Stimulated activated CD4-positive, alpha-beta T cell treated with anti-CD3 and anti-CD28 coated beads, Interleukin-12 subunit alpha, Interleukin-12 subunit beta, amount 100 ng/mL, for 4 hours (primary cell): ENCODE results near the gene CLEC4D.
A peak's percentile ranks its signal among the peaks of the same experiment; 100 is the strongest.
"Not testable (repeated sequence)": the region's sequence is repeated elsewhere in the genome, so short reads cannot be mapped to it uniquely, and the experiment has no call there.

Source experiments
- DNase-seq: peaks from one replicate; pipeline ENCODE4 v3.0.0-alpha.2; 2020

The CLEC4D gene

DNA sequence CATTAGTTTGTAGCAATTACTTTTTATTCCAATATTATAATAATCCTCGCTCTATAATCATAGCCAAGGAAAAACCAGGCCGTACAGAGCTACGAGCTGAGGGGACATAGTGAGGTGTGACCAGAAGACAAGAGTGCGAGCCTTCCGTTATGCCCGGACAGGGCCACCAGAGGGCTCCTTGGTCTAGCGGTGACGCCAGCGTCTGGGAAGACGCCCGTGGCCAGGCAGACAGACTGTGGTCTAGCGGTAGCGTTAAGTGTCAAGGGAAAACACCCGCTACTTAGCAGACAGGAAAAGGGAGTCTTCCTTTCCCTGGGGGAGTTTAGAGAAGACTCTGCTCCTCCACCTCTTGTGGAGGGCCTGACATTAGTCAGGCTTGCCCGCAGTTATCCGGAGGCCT lies 24.5 kb downstream of the CLEC4D start:
- not testable (repeated sequence) for DNase-seq

DNA sequence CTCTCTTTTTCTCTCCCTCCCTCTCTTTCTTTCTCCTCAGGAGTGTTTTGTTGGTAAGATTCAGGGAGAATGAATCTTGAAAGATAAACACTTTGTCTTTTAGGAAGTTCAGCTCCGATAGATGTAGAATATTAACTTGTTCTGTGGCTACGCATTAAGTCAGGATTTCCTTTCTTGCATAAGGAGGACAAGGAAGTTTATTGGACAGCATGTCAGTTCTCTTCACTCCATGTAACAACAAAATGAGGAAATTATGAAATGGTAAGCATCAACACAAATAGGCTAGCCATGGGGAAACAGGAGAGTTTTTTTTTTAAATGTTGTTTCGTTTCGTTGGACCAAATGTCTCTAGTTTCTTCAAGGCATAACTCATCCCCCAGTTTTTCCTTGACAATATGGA lies 27.5 kb downstream of the CLEC4D start, which contains the start of gene CLEC4E:
Gene CLEC4E, minus strand, starts transcription at position 75 of the 400 bp plus-strand sequence. CDS start 108 bp downstream, outside the sequence.
- not testable (repeated sequence) for DNase-seq

DNA sequence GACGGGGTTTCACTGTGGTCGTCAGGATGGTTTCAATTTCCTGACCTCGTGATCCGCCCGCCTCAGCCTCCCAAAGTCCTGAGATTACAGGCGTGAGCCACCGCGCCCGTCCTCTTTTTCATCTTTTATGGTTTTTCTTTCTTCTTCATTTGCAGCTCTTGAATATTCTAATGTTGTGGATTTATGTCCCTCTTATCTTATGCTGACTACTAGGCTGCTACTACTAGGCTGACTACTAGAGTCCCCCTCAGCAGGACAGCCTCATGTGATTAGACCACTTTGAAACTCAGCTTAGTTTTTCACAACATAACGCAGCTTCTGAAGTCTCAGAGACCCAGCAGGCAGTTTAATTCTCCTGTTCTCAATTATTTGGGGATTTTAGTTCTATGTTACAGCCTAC lies 28.3 kb downstream of the CLEC4D start:
- no peak for DNase-seq

DNA sequence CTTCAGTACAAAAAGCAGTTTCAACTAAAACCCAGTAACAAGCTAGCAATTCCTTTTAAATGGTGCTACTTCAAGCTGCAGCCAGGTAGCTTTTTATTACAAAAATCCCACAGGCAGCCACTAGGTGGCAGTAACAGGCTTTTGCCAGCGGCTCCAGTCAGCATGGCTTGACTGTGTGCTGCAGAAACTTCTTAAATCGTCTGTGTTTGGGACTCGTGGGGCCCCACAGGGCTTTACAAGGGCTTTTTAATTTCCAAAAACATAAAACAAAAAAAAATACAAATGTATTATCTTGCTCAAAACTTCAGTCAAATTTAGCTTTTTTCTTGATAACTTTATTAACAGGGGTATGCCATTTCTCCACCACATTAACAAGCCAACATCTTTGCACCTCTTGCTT lies 31.0 kb downstream of the CLEC4D start:
- peak; percentile 55 for DNase-seq

DNA sequence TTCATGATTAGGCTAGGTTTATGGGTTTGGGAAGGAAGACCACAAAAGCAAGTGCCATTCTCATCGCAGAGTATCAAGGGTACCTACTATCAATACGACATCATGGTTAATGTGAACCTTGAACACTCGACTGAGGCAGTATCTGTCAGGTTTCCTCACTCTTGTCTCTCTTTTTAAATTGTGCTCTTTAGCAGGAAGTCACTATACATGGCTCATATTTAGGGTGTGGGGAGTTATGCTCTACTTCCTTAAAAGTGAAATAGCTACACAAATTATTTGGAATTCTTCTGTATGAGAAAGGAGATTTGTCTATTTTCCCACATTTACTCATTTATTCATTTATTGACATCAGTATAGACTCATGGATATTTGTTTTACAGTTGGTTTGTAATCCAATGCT lies 33.3 kb downstream of the CLEC4D start:
- DNase-seq: no peak

DNA sequence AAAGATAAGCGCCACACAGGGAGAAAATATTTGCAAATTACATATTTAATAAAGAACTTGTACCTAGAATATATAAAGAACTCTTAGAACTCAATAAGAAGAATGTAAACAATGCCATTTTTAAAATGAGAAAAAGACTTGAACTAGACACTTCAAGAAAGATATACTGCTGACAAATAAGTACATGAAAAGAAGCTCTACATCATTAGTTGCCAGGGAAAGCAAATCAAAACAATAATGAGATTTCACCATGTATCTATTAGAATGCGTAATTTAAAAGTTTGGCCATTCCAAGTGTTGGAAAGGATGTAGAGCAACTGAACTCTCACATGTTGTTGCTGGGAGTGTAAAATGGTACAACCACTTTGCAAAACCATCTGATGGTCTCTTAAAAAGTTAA lies 34.3 kb downstream of the CLEC4D start:
- DNase-seq: no peak

DNA sequence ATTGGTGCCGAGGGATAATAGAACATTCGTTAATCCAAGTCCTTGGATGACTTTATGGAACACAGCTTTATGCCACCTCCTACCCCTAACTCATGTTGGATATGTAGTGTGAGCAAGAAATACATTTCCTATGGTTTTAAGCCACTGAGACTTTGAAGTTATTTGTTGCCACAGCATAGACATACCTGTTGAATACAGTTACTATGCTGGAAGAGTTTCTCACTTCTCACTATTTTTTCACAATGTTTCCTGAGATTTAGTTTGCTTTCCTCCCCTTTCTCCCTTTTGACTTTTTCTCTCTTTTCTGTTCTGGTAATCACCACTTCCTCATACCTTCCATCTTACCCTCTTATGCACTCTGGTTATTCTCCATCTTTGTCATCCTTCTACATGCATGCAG lies 34.9 kb downstream of the CLEC4D start:
- DNase-seq: no peak

DNA sequence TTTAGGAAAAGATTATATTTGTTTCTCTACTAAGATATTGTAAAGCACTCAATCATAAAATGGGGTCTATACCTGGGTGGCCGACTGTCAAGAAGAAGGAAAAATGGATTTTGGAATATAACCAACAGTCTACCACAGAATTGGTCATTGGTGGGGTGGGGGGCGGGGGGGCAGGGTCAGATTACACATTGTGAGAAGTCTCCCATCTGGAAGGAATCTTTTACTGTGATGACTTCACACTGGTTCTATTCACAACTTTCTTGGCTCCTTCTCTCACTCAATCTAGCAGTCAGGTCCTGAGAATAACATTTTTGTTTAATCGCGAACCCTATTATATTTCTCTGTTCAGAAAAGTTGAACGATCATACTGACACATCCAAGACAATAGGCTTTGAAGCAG lies 36.1 kb downstream of the CLEC4D start:
- DNase-seq: no peak

DNA sequence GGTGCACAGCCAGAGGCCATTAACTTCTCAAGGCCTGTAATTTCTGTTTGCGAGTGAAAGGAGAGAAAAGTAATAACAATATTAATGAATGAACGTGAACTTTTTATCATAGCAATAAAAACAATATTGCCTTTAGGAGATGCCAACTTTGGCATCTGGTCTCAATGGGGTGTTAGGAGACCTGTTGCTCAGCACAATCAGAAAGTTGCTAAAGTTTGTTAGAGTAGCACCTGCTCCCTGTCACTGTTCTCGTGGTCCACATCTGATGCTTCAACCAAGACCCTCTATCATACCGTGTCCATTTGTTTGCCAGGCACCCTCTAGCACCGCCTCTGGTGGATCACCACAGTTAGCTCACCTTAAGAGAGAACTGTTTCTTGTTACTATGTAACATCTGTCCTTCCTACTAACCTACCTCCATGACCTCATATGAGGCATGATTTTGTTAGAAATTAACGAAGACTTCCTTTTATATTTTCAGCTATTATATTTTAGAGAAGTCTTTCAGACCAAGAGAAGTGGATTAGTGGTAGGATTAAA lies 39.9 kb downstream of the CLEC4D start:
- no peak for DNase-seq

DNA sequence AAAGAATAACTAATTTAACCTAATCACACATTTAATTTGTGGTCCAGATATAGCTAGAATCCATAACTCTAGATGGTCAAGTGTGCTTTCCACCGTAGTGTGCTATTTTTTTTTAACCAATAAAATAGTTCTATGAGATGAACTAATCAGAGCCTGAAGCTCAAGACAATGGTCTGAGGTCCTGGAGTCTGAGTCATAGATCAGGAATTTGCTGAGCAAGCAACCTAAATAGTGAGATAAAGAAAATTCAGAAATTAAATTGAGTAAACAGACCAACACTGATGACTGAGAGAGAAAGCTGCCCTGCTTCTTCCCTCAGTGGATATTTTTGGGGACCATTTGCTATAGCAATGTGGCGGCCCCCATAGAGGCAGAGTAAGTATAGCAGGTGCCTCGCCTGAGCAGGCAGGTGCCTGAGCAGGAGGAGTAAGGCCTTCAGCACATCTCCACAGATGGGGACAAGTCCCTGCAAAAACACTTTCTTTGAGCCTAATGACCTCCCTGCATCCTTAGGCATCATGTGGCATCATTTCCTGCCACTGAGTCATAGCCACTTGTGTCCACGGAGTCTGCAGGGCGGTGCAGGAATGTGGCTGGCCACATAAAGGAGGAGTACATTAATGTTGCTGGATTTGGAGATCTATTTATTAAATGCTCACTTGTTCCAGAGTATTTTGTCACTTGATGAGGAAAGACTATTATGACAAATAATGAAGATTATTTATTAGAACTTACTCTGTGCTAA lies 41.3 kb downstream of the CLEC4D start:
- DNase-seq: no peak

DNA sequence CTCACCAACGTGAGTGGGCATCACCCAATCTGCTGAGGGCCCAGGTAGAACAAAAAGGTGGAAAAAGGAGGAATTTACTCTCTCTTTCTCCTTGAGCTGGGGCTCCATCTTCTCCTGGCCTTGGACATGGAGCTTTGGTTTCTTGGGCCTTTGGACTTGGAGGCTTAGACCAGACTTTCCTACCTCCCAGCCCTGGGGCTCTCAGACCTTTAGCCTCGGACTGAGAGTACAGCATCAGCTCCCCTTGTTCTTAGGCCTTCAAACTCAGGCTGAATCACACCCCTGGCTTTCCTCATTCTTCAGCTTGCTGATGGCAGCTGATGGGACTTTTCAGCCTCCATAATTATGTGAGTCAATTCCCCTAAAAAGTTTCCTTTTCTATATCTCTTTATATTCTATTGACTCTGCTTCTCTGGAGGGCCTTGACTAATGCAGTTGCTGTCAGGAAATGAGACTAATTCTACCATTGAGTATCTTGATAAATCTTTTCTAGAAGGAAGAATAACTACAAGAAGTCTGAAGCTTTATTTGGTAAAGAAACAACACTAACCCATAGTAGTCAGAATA lies 43.3 kb downstream of the CLEC4D start:
- DNase-seq: no peak

DNA sequence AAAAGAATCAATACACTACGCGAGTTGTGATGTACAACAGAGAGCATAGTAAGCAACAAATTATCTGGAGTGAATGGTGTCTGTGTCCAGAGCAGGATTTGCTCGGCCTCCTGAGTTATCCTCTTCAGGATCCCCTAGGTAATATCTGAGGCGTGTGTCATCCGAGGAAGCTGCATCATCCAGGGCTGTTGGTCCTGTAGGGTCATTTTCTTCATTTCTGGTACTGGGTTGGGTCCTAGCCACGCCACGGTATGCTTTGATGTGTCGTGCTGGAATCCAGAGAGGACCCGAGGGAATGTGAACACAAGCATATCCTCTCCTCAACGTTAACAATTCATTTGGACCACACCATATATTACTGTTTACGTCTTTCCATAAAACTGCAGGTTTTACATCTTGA lies 46.4 kb downstream of the CLEC4D start:
- DNase-seq: no peak

DNA sequence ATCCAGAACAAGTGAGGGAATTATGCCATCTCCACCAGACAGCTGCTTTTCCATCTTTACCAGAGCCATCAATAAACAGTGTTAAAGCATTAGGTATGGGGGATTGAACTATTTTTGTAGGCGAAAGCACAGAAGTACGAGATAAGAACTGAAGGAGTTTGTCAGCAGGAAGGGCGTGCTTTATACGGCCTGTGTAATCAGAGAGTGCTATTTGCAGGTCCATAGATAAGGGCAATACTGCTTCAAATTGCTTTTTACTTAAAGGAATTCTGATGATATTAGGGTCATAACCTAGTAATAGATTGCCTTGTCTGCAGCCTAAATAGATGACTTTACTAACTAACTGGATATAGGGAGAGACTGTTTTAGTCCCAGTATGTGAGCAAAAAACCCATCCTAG lies 47.7 kb downstream of the CLEC4D start:
- DNase-seq: no peak

DNA sequence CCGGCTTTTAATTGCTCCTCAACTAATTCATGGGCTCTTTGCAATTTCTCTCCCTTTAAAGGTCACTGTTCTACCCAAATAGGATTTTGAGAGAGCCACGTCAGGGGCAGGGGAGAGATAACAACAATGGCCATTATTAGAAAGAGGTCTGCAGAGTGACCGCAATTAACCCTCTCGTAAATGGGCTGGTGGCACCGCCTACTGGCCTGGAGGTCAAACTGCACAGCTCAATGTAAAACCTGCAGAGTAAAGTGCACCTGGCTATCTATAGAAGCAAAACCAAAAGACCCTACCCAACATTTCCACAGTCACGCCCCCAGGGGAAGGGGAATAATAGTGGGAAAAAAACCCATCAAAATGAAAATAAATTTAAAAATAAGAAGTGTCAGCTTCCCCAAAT lies 49.0 kb downstream of the CLEC4D start:
- DNase-seq: no peak

DNA sequence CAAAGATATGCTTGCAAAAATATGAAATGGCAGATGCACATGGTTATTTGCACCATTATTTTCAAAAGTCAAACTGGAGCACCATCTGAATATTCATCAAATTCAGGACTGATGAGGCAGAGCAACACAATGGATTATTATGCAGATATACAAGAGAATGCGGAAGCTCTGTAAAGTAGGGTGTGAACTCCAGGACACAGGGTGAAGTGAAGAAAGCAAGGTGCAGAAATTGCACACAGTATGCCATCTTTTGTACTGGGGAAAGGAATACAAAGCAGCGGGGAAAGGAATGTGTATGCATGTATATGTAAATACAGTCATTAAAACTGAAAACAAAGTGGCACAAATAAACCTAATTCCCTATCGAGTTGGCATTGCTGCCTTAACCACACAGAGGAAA lies 50.1 kb downstream of the CLEC4D start:
- no peak for DNase-seq

DNA sequence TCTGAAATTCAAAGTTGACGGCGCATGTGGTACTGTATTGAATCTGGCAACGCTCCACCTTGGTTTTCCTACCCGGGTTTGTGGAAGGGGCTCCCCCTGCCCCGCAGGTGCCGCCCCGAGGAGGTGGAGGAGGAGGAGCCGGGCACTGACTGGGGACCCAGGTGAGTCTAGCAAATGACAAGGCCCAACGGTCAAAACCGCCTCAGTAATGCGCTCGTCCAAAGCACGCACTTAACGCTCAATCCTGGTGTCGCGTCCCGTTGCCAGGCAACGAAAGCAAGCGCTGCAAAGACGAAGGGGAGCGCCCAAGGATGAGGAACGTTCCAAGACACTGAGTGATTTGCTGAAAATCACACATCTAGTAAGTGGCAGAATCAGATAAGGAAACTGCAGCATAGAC lies 51.4 kb downstream of the CLEC4D start:
- DNase-seq: no peak

DNA sequence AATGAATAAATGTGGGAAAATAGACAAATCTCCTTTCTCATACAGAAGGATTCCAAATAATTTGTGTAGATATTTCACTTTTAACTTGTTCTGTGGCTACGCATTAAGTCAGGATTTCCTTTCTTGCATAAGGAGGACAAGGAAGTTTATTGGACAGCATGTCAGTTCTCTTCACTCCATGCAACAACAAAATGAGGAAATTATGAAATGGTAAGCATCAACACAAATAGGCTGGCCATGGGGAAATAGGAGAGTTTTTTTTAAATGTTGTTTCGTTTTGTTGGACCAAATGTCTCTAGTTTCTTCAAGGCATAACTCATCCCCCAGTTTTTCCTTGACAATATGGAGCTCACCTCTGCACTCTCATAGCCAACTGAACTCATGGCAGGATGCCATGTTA lies 52.7 kb downstream of the CLEC4D start:
- DNase-seq: not testable (repeated sequence)

DNA sequence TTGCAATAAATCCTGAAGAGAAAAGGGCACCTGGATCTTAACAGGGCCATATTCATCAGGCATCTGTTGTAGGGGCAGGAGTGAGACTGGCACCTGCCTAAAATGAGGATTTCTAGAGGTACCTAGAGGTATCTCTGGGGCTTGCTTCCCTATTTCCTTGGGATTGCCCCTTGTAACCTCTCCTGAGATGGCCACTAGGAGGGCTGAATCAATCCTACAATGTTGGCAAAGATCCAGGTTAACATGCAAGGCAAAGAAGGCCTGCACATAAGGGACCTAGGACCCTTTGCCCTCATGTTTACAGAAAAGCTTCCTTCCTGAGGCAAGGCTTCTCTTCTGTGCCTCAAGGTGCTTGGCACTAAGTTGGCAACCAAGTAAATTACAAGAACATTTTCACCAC lies 53.2 kb downstream of the CLEC4D start:
- DNase-seq: no peak
